Measurements from ENCODE around the gene GLRA2.

DNA sequence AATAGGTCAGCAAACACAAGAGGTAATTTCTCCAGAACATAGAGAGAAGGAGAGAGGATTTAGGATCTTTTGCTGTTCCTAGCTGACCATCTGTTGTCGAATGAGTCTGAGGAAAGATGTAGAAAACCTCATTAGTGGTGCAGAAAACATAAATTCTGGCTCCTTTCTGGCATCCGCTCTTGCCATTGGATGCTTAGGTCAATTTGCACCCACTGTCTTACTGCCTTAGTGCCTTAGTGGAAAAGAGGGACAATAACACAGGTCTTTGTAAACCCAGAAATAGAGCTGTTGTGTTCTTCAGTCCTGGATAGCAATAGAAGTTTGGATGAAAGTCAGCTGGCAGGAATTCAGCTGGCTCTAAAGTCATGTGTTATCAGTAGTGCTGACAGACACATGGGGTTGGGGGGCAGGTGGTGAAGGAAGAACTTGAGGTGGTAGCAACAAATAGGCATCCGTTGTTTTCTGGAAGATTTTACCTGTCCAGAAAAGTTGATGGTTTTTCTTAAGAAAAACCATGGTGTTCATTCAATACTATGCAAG lies 78.2 kb downstream of the GLRA2 start:
- TF ChIP-seq, protein P1, sequence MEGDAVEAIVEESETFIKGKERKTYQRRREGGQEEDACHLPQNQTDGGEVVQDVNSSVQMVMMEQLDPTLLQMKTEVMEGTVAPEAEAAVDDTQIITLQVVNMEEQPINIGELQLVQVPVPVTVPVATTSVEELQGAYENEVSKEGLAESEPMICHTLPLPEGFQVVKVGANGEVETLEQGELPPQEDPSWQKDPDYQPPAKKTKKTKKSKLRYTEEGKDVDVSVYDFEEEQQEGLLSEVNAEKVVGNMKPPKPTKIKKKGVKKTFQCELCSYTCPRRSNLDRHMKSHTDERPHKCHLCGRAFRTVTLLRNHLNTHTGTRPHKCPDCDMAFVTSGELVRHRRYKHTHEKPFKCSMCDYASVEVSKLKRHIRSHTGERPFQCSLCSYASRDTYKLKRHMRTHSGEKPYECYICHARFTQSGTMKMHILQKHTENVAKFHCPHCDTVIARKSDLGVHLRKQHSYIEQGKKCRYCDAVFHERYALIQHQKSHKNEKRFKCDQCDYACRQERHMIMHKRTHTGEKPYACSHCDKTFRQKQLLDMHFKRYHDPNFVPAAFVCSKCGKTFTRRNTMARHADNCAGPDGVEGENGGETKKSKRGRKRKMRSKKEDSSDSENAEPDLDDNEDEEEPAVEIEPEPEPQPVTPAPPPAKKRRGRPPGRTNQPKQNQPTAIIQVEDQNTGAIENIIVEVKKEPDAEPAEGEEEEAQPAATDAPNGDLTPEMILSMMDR (IDR thresholded peaks at IDR 0.05): no peak
- no peak for TF ChIP-seq POLR2AphosphoS5 (IDR thresholded peaks at IDR 0.05)

Data from suprapubic skin (tissue), 3 donors.